Lung (tissue), 12 donors: ENCODE results near the gene SHISA5. TPM values are rescaled to one million over a fixed set of nuclear protein-coding genes. Genes with fewer than 3 reads are reported as not detected.

Source experiments
- ATAC-seq: fragments of 200-7000 bp; cut with Tn5 transposase; one replicate; pipeline ENCODE4 v1.9.1; 2020; ENCODE audit warnings: moderate number of reproducible peaks; ENCODE audit not compliant: insufficient read depth, low FRiP score
- DNase-seq, 3 donors: peaks; one replicate each; pipeline ENCODE4 v3.0.0-alpha.2; 2013 to 2017
- H3K27ac ChIP-seq, 2 donors: one replicate each; pipeline ENCODE4 v1.5.1; 2013; ENCODE audit warnings: mild to moderate bottlenecking in 2 of 2, moderate library complexity in 2 of 2, control low read depth in 1 of 2, inconsistent platforms in 1 of 2, low read depth in 1 of 2, low read length in 1 of 2
- H3K27me3 ChIP-seq, 3 donors: one replicate each; pipeline ENCODE4 v1.5.1; 2013; ENCODE audit warnings: low read length in 2 of 3; ENCODE audit not compliant: control insufficient read depth in 3 of 3, insufficient read depth in 3 of 3
- H3K36me3 ChIP-seq, 4 donors: one replicate each; pipeline ENCODE4 v1.5.1; 2013; ENCODE audit warnings: low read length in 4 of 4, mild to moderate bottlenecking in 1 of 4, moderate library complexity in 1 of 4; ENCODE audit not compliant: control insufficient read depth in 4 of 4, insufficient read depth in 4 of 4
- H3K4me1 ChIP-seq, 5 donors: one replicate each; pipeline ENCODE4 v1.5.1; 2013; ENCODE audit warnings: low read length in 5 of 5, mild to moderate bottlenecking in 2 of 5, moderate library complexity in 1 of 5; ENCODE audit not compliant: control insufficient read depth in 5 of 5, insufficient read depth in 5 of 5
- H3K4me3 ChIP-seq: one replicate; pipeline ENCODE4 v1.5.1; 2013; ENCODE audit warnings: mild to moderate bottlenecking, control low read depth, moderate library complexity
- H3K9ac ChIP-seq, 2 donors: one replicate each; pipeline ENCODE4 v1.5.1; 2013; ENCODE audit warnings: low read length in 2 of 2, control low read depth in 1 of 2; ENCODE audit not compliant: insufficient read depth in 1 of 2
- H3K9me3 ChIP-seq, 4 donors: one replicate each; pipeline ENCODE4 v1.5.1; 2013; ENCODE audit warnings: low read length in 3 of 4, mild to moderate bottlenecking in 1 of 4, moderate library complexity in 1 of 4; ENCODE audit not compliant: control insufficient read depth in 4 of 4, insufficient read depth in 3 of 4
- WGBS, 2 donors: extraction: QIAGEN DNeasy Blood & Tissue Kit; methylation state at CpG; one replicate each; pipeline ENCODE4 v1.1.7; 2013; 5-methylcytosine and 5-hydroxymethylcytosine counted together
- polyA plus RNA-seq, 2 donors: library from polyadenylated mRNA; stranded (reverse); fragments of 200-250 nt; gene quantifications; one replicate each; pipeline ENCODE4 v1.2.1, GENCODE V29; 2013
- total RNA-seq, 2 donors: library from RNA; depleted of rRNA in 1 of 2; stranded (reverse); fragments of >200 nt in 1 of 2; gene quantifications; one replicate each; pipeline ENCODE4 v1.2.1, GENCODE V29; 2014 to 2021
- TF ChIP-seq, protein P1 (sequence below): IDR thresholded peaks from 2 replicates; pipeline ENCODE4 v1.5.1; 2012; ENCODE audit warnings: mild to moderate bottlenecking; ENCODE audit errors: control extremely low read depth, extremely low read depth
- donor health status: control.
- donor health status: control.
- donor health status: Bipolar disorder and iron deficiency.
- donor health status: healthy.
- donor health status: DM: yes; HTN: yes; CAD: no.

SHISA5 gene
- total and polyA plus RNA-seq, 4 donors = 70.5 to 184 (median 131) TPM

DNA sequence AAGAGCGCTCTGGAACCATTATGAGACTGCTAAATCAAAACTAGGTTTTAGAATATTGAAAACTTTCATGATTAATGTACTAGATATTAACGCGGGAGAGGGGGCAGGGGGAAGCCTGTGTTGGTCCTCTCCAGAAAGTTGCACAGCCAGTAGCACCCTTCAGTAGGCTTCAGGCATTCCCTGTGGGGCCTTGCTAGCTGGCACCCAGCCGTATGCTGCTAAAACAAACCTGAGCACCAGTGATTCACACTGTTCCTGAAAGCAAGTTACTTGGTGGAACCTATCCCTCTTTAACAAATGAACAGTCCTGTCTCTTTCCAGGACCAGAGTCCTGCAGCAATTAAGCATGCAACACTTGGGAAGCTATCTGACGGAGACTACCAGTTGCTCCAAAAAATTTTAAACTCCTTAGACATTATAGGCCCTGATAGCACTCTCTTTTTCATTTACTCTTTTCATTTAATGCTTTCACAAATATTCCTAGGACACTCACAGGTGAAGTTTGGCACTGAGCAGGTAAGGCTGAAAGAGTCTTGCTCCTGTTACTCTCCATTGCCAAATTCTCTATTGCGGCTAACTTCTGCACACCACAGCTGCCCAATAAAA, 58.6 kb downstream of the SHISA5 start:
- 73 to 89% methylated on average over 6 of the region's 6 CpGs for WGBS, 2 donors
- H3K4me3 ChIP-seq = no peak overlapping the region
- DNase-seq = no peak
- no peaks in the 10 kb centered on the region for H3K27me3 ChIP-seq
- H3K27ac ChIP-seq = no peak overlapping the region
- H3K9ac ChIP-seq = no peak overlapping the region
- no peaks in the 10 kb centered on the region for H3K9me3 ChIP-seq
- H3K4me1 ChIP-seq = peaks cover 0 to 25% (median 5%) of the 10 kb centered on the region in 5 donors
- TF ChIP-seq, protein P1, sequence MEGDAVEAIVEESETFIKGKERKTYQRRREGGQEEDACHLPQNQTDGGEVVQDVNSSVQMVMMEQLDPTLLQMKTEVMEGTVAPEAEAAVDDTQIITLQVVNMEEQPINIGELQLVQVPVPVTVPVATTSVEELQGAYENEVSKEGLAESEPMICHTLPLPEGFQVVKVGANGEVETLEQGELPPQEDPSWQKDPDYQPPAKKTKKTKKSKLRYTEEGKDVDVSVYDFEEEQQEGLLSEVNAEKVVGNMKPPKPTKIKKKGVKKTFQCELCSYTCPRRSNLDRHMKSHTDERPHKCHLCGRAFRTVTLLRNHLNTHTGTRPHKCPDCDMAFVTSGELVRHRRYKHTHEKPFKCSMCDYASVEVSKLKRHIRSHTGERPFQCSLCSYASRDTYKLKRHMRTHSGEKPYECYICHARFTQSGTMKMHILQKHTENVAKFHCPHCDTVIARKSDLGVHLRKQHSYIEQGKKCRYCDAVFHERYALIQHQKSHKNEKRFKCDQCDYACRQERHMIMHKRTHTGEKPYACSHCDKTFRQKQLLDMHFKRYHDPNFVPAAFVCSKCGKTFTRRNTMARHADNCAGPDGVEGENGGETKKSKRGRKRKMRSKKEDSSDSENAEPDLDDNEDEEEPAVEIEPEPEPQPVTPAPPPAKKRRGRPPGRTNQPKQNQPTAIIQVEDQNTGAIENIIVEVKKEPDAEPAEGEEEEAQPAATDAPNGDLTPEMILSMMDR = no peak
- peaks cover 0 to 13% (median 7%) of the 10 kb centered on the region in 4 donors for H3K36me3 ChIP-seq
- no peak for ATAC-seq

DNA sequence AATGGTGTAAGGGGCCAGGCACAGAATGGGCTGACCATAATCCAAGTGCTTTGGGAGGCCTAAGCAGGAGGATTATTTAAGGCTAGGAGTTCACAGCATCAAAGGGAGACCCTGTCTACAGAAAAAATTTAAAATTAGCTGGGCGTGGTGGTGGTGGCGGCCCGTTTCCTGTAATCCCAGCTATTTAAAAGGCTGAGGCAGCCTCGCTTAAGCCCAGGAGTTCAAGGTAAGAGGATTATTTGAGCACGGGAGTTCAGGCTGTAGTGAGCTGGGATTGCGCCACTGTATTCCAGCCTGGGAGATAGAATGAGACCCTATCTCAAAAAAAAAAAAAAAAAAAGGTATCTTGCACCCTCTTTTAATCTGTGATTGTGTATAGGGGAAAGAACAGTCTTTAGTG, 62.0 kb downstream of the SHISA5 start:
- Histone ChIP-seq H3K9me3 (no peaks in the 10 kb centered on the region), H3K27me3 (no peaks in the 10 kb centered on the region), H3K9ac (peak overlapping the region in 1 of 2 donors; percentile 34), H3K36me3 (peaks cover 0 to 13% (median 7%) of the 10 kb centered on the region in 4 donors), H3K27ac (no peak overlapping the region), H3K4me3 (no peak overlapping the region), H3K4me1 (peaks cover 0 to 22% (median 4%) of the 10 kb centered on the region in 5 donors)
- WGBS, 2 donors = 84 to 85% methylated on average over 6 of the region's 6 CpGs
- no peak for DNase-seq
- TF ChIP-seq, protein P1 = no peak
- no peak for ATAC-seq

GRCh38 chr3:48440590-48440958, 63.4 kb downstream of the SHISA5 start:
- ATAC-seq (peak; percentile 3), DNase-seq (peak in 1 of 3 donors; percentile 22)
- Histone ChIP-seq H3K4me3 (peak overlapping the region; percentile 73), H3K9ac (peak overlapping the region; percentile 64 to 73), H3K4me1 (peaks cover 0 to 15% (median 1%) of the 10 kb centered on the region in 5 donors), H3K27me3 (no peaks in the 10 kb centered on the region), H3K27ac (peak overlapping the region; percentile 89 to 99), H3K36me3 (peaks cover 0 to 13% (median 7%) of the 10 kb centered on the region in 4 donors), H3K9me3 (no peaks in the 10 kb centered on the region)
- 1 to 2% methylated on average over 21 of the region's 21 CpGs for WGBS, 2 donors
- TF ChIP-seq, protein P1 = no peak
